RWPE2 (cell line): ENCODE data around the gene ADM5.

ENCODE experiments used
- ATAC-seq: fragments of 200-7000 bp; cut with Tn5 transposase; 3 replicates; pipeline ENCODE4 v1.9.1; 2021; ENCODE audit warnings: low read depth
- DNase-seq: peaks from one replicate; pipeline ENCODE4 v3.0.0-alpha.2; 2020; ENCODE audit warnings: low spot score
- H3K27ac ChIP-seq: fragments of 450-650 bp; 2 replicates; pipeline ENCODE4 v1.5.1; 2017; ENCODE audit warnings: mild to moderate bottlenecking; ENCODE audit not compliant: poor library complexity, severe bottlenecking
- H3K27me3 ChIP-seq: fragments of 250-450 bp; sonication (Bioruptor Pico); 2 replicates; pipeline ENCODE4 v1.5.1; 2021; ENCODE audit warnings: mild to moderate bottlenecking, moderate library complexity; ENCODE audit not compliant: insufficient read depth, poor library complexity, severe bottlenecking
- H3K36me3 ChIP-seq: fragments of 250-450 bp; sonication (Bioruptor Pico); 2 replicates; pipeline ENCODE4 v1.5.1; 2020; ENCODE audit warnings: low read depth, mild to moderate bottlenecking, moderate library complexity
- H3K4me1 ChIP-seq: fragments of 250-450 bp; sonication (Bioruptor Pico); 2 replicates; pipeline ENCODE4 v1.5.1; 2021; ENCODE audit warnings: mild to moderate bottlenecking, moderate library complexity; ENCODE audit not compliant: insufficient read depth, poor library complexity, severe bottlenecking
- H3K4me3 ChIP-seq: fragments of 250-450 bp; sonication (Bioruptor Pico); 2 replicates; pipeline ENCODE4 v1.5.1; 2021; ENCODE audit warnings: mild to moderate bottlenecking, moderate library complexity; ENCODE audit not compliant: severe bottlenecking
- H3K9me3 ChIP-seq: fragments of 250-450 bp; sonication (Bioruptor Pico); 2 replicates; pipeline ENCODE4 v1.5.1; 2021; ENCODE audit warnings: mild to moderate bottlenecking, moderate library complexity; ENCODE audit not compliant: severe bottlenecking
- CTCF ChIP-seq: fragments of 450-650 bp; IDR thresholded peaks from one replicate; pipeline ENCODE4 v1.5.1; 2017; ENCODE audit warnings: mild to moderate bottlenecking, moderate library complexity; ENCODE audit not compliant: poor library complexity, severe bottlenecking

ADM5 gene

GRCh38 chr19:49667473-49667872, 21.9 kb upstream of the ADM5 start:
- Histone ChIP-seq H3K4me3 (no peak overlapping the region), H3K27me3 (no peaks in the 10 kb centered on the region), H3K4me1 (no peaks in the 10 kb centered on the region), H3K9me3 (no peaks in the 10 kb centered on the region), H3K27ac (peak overlapping the region; percentile 83), H3K36me3 (peaks cover 15% of the 10 kb centered on the region)
- DNase-seq (no peak), ATAC-seq (no peak)
- TF ChIP-seq CTCF, result no peak

- ATAC-seq (no peak), DNase-seq (no peak)
- no peak overlapping the region for H3K4me3 ChIP-seq
- no peak for TF ChIP-seq CTCF
- no peaks in the 10 kb centered on the region for H3K9me3 ChIP-seq
- H3K4me1 ChIP-seq, result no peaks in the 10 kb centered on the region
- H3K27me3 ChIP-seq, result no peaks in the 10 kb centered on the region
- H3K27ac ChIP-seq, result no peak overlapping the region
- peaks cover 11% of the 10 kb centered on the region for H3K36me3 ChIP-seq
Observed at GRCh38 chr19:49669516-49669915, 19.9 kb upstream of the ADM5 start.

DNA sequence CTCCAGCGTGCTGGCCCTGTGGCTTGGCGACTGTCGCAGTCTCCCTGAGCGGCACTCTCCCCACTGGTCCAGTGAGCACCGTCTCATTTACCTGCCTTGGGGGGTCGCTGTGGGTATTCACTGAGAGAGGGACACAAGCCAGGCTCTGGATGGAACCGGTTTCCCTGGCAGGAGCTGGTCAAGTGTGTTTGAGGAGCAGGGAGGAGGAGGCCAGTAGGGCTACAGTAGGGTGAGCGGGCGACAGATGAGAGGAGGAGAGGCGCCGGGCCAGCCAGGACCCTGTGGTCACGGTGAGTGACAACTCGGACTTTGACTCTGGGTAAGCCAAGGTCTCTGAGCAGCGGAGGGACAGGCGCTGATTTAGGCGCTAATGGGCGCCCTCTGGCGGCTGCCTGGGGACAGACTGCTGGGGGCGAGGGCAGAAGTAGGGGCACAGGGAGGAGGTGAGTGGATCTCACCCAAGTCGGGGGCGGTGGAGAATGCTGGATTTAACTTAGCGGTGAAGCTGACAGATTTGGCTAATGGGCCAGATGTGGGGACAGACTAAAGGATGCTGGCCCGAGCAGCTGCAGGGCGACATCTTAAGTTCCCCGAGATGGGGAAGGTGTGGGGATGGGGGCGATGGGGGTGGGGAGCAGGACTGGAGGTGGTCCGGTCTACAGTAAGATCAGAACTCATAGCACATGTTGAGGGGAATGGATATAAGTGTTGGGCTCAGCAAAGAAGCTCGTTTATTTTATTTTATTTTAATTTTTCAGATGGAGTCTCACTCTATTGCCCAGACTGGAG, 17.1 kb upstream of the ADM5 start:
- Histone ChIP-seq H3K27ac (no peak overlapping the region), H3K27me3 (no peaks in the 10 kb centered on the region), H3K4me1 (no peaks in the 10 kb centered on the region), H3K4me3 (no peak overlapping the region), H3K36me3 (peaks cover 11% of the 10 kb centered on the region), H3K9me3 (no peaks in the 10 kb centered on the region)
- DNase-seq (no peak), ATAC-seq (no peak)
- peak; percentile 91 for TF ChIP-seq CTCF

DNA sequence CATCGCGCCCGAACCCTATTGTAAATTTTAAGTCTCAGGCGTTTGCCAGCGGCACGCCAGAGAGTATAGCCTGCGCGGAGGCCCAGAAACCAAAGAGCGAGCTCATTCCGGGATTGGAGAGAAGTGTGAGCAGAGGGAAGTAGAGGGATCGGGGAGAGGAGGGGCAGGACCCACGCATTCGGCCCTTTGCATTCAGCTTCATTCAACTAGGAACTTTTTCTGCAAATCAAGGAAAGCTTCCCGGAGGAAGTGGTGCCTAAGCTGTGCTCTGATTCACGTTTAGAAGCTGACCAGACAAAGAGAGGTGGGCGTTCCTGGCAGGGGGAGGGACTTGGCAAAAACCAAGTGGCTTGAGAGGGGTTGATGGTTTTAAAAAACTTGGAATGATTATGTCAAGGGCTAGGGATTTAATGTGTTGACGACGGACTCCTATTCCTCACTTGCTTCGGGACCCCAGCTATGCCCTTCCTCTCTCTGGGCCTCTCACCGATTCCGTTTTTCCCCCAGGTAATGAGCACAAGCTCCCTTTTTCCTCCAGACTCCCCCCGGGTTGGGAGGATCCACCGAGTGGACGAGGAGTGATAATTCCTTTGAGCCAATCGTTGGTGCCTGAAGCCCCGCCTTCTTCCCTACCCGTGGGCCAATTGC, 13.1 kb upstream of the ADM5 start:
- peaks cover 2% of the 10 kb centered on the region for H3K4me1 ChIP-seq
- ATAC-seq, result 0 out of 3 replicates have a peak, but pooled peaks have one; percentile 6

More for the DNA sequence above, 13.1 kb upstream of the ADM5 start:
- no peak for TF ChIP-seq CTCF
- no peaks in the 10 kb centered on the region for H3K9me3 ChIP-seq
- H3K4me3 ChIP-seq, result peak overlapping the region; percentile 25
- peaks cover 15% of the 10 kb centered on the region for H3K36me3 ChIP-seq
- H3K27ac ChIP-seq, result peak overlapping the region; percentile 82
- no peaks in the 10 kb centered on the region for H3K27me3 ChIP-seq
- no peak for DNase-seq
